PC-9 (cell line): Measurements from ENCODE around the gene SWI5. TPM values are rescaled to one million over a fixed set of nuclear protein-coding genes. Genes with fewer than 3 reads are reported as not detected.

ENCODE experiments used
- BruUV-seq: library from RNA; stranded (reverse); fragments of 400-500 nt; replicated peaks from 2 replicates; lab custom pipeline; 2021; lab: Mats Ljungman, UMichigan
- CTCF ChIA-PET: fragments of 300-600 bp; sonication (Branson Sonifier 250); formaldehyde crosslinking; loops from one replicate; lab custom pipeline; 2022; ENCODE audit warnings: antibody characterized with exemption; lab: Charles Lee
- POLR2A ChIA-PET: fragments of 300-600 bp; sonication (Branson Sonifier 250); formaldehyde crosslinking; loops from one replicate; lab custom pipeline; 2022; ENCODE audit warnings: antibody characterized with exemption; ENCODE audit not compliant: unreplicated experiment; lab: Charles Lee
- DNase-seq, 2 experiments: peaks; one replicate each; pipeline versions ENCODE4 v3.0.0 to v3.0.0-alpha.2; 2015 to 2022; ENCODE audit warnings: mixed read lengths in 1 of 2
- H2AFZ ChIP-seq: fragments of 200-600 bp; sonication (generic); 2 replicates; pipeline ENCODE4 v1.8.1; 2017; ENCODE audit warnings: antibody characterized with exemption
- H3F3A ChIP-seq: fragments of 200-600 bp; sonication (generic); 2 replicates; pipeline ENCODE4 v1.8.1; 2017; ENCODE audit warnings: antibody characterized with exemption, mild to moderate bottlenecking, low read depth; ENCODE audit not compliant: insufficient read depth
- H3K27ac ChIP-seq: fragments of 200-600 bp; sonication (generic); 2 replicates; pipeline ENCODE4 v1.6.1; 2016; ENCODE audit warnings: mixed run types
- H3K27me3 ChIP-seq: fragments of 200-600 bp; sonication (generic); 2 replicates; pipeline ENCODE4 v1.6.1; 2016; ENCODE audit warnings: low read depth, mixed run types; ENCODE audit not compliant: insufficient read depth
- H3K36me3 ChIP-seq: fragments of 200-600 bp; sonication (generic); 2 replicates; pipeline ENCODE4 v1.6.1; 2016; ENCODE audit warnings: low read depth, mixed run types
- H3K4me1 ChIP-seq: fragments of 200-600 bp; sonication (generic); replicated peaks from 2 replicates; pipeline ENCODE4 v1.6.1; 2016; ENCODE audit warnings: mixed run types; ENCODE audit not compliant: insufficient read depth
- H3K4me2 ChIP-seq: fragments of 200-600 bp; sonication (generic); 2 replicates; pipeline ENCODE4 v1.6.1; 2017; ENCODE audit warnings: mixed run types
- H3K4me3 ChIP-seq: fragments of 200-600 bp; sonication (generic); 2 replicates; pipeline ENCODE4 v1.6.1; 2016; ENCODE audit warnings: mixed run types
- H3K79me2 ChIP-seq: fragments of 200-600 bp; sonication (generic); 2 replicates; pipeline ENCODE4 v1.6.1; 2017; ENCODE audit warnings: low read depth, mixed run types
- H3K9me2 ChIP-seq: fragments of 200-600 bp; sonication (generic); 2 replicates; pipeline ENCODE4 v1.8.1; 2017; ENCODE audit warnings: mild to moderate bottlenecking; ENCODE audit not compliant: insufficient read depth
- H3K9me3 ChIP-seq: fragments of 200-600 bp; sonication (generic); 2 replicates; pipeline ENCODE4 v1.8.1; 2016; ENCODE audit warnings: low read depth; ENCODE audit not compliant: insufficient read depth
- H4K20me1 ChIP-seq: fragments of 200-600 bp; sonication (generic); 2 replicates; pipeline ENCODE4 v1.8.1; 2017; ENCODE audit not compliant: insufficient read depth
- EZH2 ChIP-seq: fragments of 200-600 bp; sonication (generic); IDR thresholded peaks from 2 replicates; pipeline ENCODE4 v1.8.0; 2017; ENCODE audit warnings: antibody characterized with exemption, low read depth
- intact Hi-C: fragments of 100-400 bp; cut with micrococcal nuclease; formaldehyde crosslinking; loops from one replicate; pipeline ENCODE4 v1.10.0; 2022; ENCODE audit not compliant: unreplicated experiment
- total RNA-seq: library from RNA; stranded (reverse); gene quantifications from 2 replicates; pipeline ENCODE4 v1.2.3, GENCODE V29; 2021
- TF ChIP-seq, protein P1 (sequence below): fragments of 200-600 bp; sonication (generic); conservative IDR thresholded peaks from 2 replicates; pipeline ENCODE4 v1.6.1; 2017; ENCODE audit warnings: mixed run types, antibody characterized with exemption, mild to moderate bottlenecking, moderate library complexity

Gene SWI5
- total RNA-seq, 1 experiment from 2014 or later: 86.0 TPM

DNA sequence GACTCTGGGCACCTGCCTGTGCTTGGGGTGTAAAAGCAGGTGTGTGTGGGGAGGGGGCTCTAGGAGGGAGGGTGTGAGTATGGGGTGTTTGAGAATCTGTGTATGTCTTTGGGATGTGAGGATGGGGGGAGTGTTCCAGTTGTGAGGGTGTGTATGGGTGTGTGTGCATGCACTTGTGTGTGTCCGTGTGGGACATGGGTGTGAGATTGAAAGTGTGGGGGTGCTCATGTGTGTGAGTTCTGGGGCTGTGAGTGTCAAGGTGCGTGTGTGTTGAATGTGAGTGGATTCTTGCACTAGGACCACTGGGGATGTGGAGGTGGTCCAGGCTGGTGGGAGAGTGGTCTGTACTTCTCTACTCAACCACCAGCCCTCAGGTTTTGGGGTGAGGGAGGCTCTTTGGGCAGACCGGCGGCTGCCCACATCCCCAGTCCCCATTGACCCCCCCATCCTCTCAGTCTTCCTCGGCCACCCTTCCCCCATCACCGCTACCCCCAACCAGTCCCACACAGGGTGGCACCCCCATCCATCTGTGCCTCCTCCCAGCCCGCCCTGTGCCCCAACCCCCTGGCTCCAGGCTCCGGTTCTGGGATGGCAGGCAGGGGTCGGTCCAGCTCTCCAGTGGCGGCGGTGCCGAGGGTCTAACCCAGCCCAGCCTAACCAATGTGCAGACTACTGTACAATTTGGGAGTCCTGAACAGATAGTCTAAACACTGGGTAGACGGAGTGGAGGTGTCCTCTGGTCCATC is 31.8 kb upstream of the SWI5 start:
- intact Hi-C loops: no loop called here
- Histone ChIP-seq H3K9me2 (no peaks in the 10 kb centered on the region), H3K4me2 (no peak overlapping the region)

DNA sequence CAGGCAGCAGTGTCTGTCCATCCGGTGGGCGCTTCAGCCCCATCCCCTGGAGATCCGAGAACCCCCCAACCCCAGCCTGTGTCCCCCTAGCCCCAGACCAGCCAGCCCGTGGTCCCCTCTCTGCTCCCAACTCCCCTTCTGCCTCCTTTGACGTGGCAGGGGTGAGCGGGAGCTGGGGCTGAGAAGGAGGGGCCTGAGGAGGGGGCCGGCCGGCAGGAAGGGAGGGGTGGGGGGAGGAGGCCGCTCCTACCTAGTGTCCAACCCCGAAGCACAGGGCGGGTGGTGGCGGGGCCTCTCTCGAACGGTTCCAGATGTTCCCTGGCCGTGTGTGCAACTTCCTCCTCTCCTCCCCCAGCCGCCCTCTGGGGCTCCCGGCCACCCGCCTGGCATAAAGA is 31.2 kb upstream of the SWI5 start:
- CTCF ChIA-PET: no interaction called here
- Histone ChIP-seq H3K36me3 (no peaks in the 10 kb centered on the region), H3K27me3 (no peaks in the 10 kb centered on the region), H3K79me2 (no peaks in the 10 kb centered on the region), H3F3A (peaks cover 4% of the 10 kb centered on the region; the same call in 1 of the 2 replicates), H3K4me2 (no peak overlapping the region), H3K9me2 (no peaks in the 10 kb centered on the region), H2AFZ (no peak overlapping the region), H3K9me3 (no peaks in the 10 kb centered on the region), H3K4me1 (no peaks in the 10 kb centered on the region), H4K20me1 (no peaks in the 10 kb centered on the region), H3K27ac (no peak overlapping the region), H3K4me3 (no peak overlapping the region)
- no TSS peak for BruUV-seq
- POLR2A ChIA-PET: no interaction called here
- DNase-seq: no peak
- TF ChIP-seq, protein P1, sequence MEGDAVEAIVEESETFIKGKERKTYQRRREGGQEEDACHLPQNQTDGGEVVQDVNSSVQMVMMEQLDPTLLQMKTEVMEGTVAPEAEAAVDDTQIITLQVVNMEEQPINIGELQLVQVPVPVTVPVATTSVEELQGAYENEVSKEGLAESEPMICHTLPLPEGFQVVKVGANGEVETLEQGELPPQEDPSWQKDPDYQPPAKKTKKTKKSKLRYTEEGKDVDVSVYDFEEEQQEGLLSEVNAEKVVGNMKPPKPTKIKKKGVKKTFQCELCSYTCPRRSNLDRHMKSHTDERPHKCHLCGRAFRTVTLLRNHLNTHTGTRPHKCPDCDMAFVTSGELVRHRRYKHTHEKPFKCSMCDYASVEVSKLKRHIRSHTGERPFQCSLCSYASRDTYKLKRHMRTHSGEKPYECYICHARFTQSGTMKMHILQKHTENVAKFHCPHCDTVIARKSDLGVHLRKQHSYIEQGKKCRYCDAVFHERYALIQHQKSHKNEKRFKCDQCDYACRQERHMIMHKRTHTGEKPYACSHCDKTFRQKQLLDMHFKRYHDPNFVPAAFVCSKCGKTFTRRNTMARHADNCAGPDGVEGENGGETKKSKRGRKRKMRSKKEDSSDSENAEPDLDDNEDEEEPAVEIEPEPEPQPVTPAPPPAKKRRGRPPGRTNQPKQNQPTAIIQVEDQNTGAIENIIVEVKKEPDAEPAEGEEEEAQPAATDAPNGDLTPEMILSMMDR: no peak
- no peak for TF ChIP-seq EZH2
- intact Hi-C loops: no loop called here

More for the DNA sequence above, 31.8 kb upstream of the SWI5 start:
- no peaks in the 10 kb centered on the region; the same call in 1 of the 2 replicates for H3F3A ChIP-seq
- no TSS peak for BruUV-seq
- H3K36me3 ChIP-seq: no peaks in the 10 kb centered on the region
- no peak overlapping the region for H3K4me3 ChIP-seq
- no peak overlapping the region for H2AFZ ChIP-seq
- ChIA-PET CTCF (no interaction called here), POLR2A (no interaction called here)
- no peaks in the 10 kb centered on the region for H3K9me3 ChIP-seq
- H3K27me3 ChIP-seq: no peaks in the 10 kb centered on the region
- no peak for DNase-seq
- no peaks in the 10 kb centered on the region for H3K4me1 ChIP-seq
- no peaks in the 10 kb centered on the region for H4K20me1 ChIP-seq
- no peak for TF ChIP-seq EZH2
- TF ChIP-seq, protein P1: no peak
- H3K79me2 ChIP-seq: no peaks in the 10 kb centered on the region
- H3K27ac ChIP-seq: no peak overlapping the region

- Histone ChIP-seq H2AFZ (no peak overlapping the region), H3F3A (peaks cover 5% of the 10 kb centered on the region; the same call in 1 of the 2 replicates), H3K27me3 (no peaks in the 10 kb centered on the region), H4K20me1 (no peaks in the 10 kb centered on the region), H3K9me2 (no peaks in the 10 kb centered on the region), H3K79me2 (no peaks in the 10 kb centered on the region), H3K4me3 (no peak overlapping the region), H3K36me3 (no peaks in the 10 kb centered on the region), H3K4me1 (no peaks in the 10 kb centered on the region), H3K27ac (no peak overlapping the region), H3K9me3 (no peaks in the 10 kb centered on the region), H3K4me2 (no peak overlapping the region)
- intact Hi-C loops: no loop called here
- TF ChIP-seq, protein P1: no peak
- TF ChIP-seq EZH2: no peak
- POLR2A ChIA-PET: no interaction called here
- CTCF ChIA-PET: no interaction called here
- no peak for DNase-seq
- no TSS peak for BruUV-seq
Measured at GRCh38 chr9:128245421-128246151, 30.5 kb upstream of the SWI5 start.
